GM18517 (cell line): ENCODE data around the gene MEIS1.

Experiments
- ATAC-seq: cut with Tn5 transposase; IDR thresholded peaks from one replicate; pipeline ENCODE4 v1.9.1; 2021; ENCODE audit warnings: mild to moderate bottlenecking, moderate library complexity; ENCODE audit not compliant: unreplicated experiment

Gene MEIS1

DNA sequence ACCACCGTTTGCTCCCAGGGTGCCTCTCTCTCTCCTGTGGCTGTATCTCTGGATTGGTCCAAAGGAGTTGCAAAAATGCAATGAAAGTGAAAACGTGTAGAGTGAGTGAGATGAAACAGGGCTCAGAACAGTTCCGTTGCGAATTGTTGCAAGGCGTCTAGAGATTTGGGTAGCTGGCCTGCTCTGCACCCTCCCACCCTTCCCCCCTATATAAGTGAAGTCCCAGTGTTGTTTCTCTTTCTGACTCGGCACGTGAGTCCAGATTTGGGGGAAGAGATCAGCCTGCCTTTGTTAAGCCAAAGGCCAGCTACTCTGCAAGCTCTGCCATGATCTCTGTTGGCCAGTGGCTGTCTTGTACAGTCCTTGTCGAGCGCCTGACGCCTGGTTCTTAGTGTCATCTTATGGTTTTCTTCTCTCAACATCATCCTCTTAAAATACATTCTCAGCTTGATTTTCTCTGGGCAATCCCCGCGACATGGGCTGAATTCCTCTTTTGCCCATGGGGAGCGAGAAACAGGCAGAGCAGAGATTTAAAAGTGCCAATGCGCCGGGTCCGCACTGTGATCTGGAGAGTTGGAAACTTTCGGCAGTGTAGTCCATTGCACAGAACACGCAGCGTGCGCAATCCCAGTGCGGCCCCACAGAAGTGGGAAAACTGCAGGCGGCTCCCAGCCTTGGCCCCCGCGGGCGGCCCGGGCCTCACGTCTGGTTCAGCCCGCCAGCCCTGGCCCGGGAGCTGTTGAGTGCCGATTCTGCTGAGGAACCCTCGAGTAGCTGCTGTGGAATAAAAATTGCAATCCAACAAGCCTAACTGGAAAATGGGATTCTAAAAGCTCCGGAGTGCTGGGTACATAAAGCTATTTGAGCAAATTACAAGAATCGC is 9.3 kb downstream of the MEIS1 start:
- no peak for ATAC-seq

GRCh38 chr2:66445076-66445924 is 10.4 kb downstream of the MEIS1 start:
- no peak for ATAC-seq

- ATAC-seq = no peak
These were observed 11.3 kb downstream of the MEIS1 start for GRCh38 chr2:66445925-66446871.

DNA sequence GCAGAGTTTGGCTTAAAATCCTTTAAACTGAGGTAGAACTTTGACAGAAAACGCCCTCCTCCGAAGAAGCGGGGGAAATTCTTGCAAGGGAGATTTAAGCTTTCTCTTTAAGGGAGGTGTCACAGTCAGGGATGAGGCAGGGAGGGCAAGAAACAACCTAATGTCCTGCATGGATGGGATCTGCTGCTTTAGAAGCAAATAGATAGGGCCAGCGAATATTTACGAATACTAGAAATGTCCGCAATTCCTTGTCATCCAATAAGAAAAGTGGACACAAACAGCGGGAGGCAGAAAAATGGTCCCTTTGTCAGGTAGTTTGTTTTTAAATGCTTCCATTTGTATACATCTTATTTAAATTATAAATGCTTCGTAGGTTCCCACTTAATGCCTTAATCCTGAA is 12.0 kb downstream of the MEIS1 start:
- ATAC-seq = no peak

DNA sequence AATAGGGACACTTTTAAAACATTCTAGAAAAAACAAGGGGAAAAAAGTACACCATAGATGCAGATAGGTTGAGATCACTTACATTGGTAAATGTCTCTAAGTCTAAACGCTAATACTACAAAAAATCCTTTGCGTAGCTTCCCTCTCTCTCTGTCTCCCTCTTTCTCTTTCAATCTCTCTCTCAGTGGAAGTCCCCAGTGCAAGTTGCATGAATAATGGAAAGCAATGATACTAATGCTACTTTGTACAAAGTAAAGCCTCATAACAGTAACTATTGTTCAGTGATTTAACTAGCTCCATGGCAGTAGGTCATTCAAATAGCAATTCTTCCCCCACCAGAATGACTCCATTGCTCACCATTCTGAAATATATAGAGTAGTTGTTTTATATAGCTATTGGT is 12.8 kb downstream of the MEIS1 start:
- no peak for ATAC-seq

DNA sequence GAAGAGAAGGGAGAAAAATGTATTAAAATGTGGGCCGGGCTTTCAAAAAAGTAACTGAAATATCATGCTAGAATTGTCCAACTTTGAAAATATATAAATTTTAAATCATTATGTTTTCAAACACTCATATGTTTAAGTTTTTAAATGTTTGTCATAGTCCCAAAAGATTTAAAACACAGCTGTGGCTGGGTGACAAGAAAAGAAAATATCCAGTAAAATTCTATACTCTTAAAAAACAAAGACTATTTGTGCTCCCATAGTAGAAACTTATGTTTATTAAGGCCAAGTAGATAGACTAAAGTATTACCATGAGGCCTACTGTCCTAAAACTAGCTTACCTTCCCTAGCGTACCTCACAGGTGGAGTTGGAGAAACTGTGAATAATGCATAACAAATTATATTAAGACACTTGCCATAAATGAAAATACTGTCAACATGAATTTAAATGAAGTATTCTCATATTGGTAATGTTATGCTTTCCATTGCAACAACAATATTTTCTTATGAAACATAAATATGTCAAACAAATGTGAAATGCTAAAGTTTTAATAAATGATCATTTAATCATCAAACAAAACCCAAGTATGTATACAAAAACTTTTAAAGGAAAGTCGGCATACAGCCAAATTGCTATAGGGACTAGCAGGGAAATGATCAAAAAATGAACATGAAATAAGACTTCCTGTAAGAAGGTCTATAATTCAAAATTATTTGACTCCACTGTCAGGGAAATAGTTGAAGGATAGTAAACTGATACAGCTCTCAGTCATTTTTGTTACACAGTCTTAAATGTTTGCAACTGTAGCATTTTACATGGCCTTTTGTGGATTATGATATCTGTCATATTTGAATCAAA is 13.4 kb downstream of the MEIS1 start:
- ATAC-seq = no peak

DNA sequence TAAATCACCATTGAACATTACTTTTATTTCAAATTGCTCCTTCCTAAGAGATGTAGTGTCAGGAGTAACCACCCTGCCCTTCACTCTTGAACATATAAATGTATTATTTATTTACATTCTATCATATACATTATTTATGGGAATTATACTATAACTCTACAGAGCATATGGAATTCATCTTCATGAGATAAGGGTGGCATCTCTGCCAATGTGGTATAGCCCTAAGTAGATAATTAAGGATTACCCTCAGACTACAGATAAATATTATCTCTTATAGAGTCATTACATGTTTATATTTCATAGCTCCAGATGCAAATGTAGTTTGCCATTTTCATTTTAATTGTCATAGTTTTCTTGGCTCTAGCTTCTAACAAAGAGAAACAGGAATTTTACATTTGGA is 17.3 kb downstream of the MEIS1 start:
- ATAC-seq = no peak

DNA sequence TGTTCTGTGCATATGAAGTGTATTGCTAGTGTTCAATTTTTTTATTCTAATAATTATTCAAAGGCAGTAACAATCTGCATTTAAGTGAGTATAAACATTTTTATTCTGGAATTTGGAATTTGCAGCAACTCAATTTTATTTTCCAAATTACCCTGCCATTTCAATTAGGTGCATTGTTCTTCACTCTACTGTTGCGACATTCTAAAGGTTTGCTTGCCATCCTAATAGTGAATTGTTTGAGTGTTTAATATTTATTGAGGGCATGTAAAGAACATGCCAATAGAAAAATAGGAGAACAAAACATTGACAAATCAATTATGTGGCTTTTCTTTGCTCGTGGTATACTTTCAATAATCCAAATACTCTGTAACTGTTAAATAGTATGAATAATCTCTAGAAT is 18.0 kb downstream of the MEIS1 start:
- no peak for ATAC-seq

DNA sequence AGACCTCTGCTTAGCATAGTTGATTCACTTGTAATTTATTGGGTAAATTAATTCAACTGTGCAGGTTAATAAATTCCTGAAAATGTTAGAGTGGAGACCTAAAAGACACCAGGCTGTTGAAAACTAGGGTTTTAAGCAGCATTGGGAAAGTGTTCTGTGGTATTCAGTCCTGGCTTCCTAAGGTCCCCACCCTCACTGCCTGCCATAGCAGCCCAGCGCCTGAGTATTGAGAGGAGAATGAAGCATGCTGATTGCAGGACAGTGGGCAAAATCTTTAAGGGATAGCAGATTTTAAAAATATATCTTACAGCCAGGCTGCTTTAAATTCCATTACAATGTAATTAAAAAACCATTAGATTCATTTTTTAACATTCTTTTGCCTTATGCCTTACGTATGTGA is 20.6 kb downstream of the MEIS1 start:
- no peak for ATAC-seq

DNA sequence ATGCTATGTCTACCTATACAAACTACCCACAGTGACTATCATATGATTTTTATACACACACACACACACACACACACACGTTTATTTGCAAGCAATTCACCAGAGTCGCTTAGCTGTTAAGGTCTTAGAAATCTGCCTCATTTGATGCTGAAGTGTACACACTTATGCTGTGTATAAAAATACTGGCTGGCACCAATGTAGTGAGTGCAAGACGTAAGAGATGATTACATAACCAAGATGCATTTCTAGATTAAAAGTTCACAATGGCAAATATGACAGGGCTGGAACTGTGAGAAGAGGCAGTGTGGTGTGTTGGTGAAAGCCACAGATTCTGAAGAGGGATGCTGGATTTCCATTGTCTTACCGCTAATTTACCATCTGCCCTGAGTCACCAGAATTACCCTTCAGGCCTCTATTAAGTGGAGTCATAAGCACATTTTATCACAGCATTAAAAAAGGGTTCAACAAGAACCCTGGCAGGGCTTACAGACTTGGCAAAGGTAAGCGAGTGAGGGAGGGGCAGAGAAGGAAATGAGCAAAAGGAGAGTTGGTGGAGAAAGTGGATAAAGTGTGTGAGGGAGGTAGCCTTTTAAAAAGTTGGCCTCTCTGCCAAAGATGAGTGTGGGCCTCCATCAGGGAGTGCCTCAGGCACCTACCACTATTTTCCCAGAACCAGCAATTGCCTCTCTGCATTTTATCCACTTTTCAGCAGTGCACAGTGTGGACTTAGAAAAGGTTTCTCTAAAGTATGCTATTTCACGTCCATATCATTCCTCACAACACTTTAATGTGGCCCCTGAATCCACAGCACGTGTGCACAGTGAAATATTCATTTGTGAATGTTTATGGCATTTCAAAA is 21.5 kb downstream of the MEIS1 start:
- no peak for ATAC-seq

DNA sequence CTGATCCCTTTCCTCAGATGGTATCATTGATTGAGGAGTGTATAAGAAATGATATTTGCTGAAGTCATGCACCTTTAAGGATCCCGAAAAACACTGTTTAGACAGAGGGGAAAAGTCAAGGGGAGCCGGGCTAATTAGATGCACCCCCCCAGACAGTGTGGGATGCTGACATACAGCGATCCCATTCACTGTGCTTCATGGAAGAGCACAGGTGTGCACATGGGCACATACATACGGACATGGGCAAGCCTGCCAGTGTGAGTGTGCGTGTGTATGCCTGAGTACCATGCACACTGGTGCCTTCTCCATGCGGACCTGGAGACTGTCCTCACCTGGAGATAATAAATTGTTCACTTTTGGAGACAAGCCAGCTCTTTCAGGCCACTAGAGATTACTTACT is 22.6 kb downstream of the MEIS1 start:
- ATAC-seq = no peak

DNA sequence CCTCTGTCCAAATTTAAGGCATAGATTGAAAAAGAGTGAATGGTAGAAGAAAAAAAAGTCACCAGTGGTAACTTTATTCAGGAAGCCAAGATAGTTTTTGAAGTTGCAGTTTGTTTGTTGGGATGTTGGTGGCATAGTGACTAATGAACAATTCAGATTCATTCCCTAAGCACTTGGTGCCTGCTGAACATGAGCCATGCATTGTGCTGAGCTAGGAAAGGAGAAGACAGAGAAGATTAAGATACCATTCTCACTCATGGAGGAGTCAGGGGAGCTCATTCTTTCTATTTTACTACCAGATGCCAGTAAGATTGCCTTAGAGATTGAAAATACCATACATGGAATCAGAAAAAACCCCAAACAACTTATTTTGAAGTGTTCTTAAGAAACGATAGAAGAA is 25.1 kb downstream of the MEIS1 start:
- ATAC-seq = no peak

DNA sequence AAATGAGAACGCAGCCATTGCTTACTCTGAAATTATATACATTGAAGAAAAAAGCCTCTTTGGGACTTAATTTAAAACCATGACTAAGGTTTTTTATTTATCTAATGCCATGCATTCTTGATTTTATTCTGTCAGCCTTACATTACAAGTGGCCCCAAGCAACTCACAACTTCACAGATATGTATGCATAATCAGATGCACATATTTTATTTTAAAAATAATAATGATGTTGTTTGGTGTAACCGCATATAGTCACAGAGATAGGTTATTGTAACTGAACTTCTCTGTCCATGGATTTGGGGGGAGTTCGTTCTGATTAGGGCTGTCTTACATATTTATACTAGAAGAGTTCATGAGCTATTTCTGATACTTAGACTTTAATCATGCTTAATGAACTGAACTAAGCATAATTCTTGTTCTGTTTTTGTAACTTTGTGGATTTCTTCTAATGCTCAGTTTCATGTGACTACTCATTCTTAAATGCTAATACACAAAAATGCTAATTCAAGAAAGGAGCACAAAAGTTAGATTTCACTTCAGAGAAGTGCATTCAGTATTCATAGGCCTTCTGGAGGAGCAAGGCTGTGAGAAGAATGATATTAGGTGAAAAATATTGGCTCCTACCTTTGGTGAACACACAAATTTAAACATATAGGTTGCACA is 26.2 kb downstream of the MEIS1 start:
- ATAC-seq = no peak

- no peak for ATAC-seq
These were observed 27.0 kb downstream of the MEIS1 start for GRCh38 chr2:66461664-66462500.

DNA sequence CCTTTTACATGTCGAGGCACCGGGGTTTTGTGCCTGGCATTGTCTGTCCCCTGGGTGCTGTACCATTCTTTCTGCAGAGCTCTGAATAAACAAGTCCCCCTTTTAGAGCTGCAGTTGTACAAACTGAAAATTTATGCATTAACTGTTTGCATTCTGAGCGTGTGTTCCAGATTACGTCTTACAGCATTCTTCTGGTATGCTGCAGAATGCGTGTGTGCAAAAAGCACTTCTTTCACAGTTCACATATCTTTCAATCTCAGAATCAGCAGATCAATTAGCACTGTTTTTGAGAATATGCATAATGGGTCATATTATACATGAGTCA is 27.5 kb downstream of the MEIS1 start:
- ATAC-seq = no peak

- no peak for ATAC-seq
These were observed 28.4 kb downstream of the MEIS1 start for GRCh38 chr2:66463206-66463755.

- ATAC-seq = no peak
These were observed 30.2 kb downstream of the MEIS1 start for GRCh38 chr2:66464930-66465637.
